Measurements from ENCODE around the gene CLDN1. TPM values are rescaled to one million over a fixed set of nuclear protein-coding genes. Genes with fewer than 3 reads are reported as not detected.

CLDN1 gene, protein sequence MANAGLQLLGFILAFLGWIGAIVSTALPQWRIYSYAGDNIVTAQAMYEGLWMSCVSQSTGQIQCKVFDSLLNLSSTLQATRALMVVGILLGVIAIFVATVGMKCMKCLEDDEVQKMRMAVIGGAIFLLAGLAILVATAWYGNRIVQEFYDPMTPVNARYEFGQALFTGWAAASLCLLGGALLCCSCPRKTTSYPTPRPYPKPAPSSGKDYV
- 1 to 10 TPM; 1.6 TPM for total RNA-seq

GRCh38 chr3:190321789-190322603 is at the start of gene CLDN1:
Gene CLDN1, minus strand, starts transcription at chr3:190322446. Its CDS starts 240 bp downstream, at chr3:190322206.
- ChIA-PET POLR2A (no interaction called here), CTCF (interaction anchor here (0.6 to 3.5 kb wide), 30 partner anchors 8 to 1147 kb away, joined by 3 to 16 read pairs (median 4); no protein-coding TSS in a partner anchor)
- peak within 1 kb of the TSS; percentile 71 for H3K4me3 Mint-ChIP-seq
- peak; percentile 66 for ATAC-seq
- H3K36me3 Mint-ChIP-seq (ENCODE audit: low read depth): no peaks in the 10 kb centered on the region
- no peaks in the 10 kb centered on the region for H3K9me3 Mint-ChIP-seq (ENCODE audit: low read depth)
- peak within 1 kb of the TSS; percentile 24 for H3K27ac Mint-ChIP-seq
- intact Hi-C loops (cut with DNase I, micrococcal nuclease): loop anchor here (1.0 to 5.0 kb wide), 4 partner anchors 97 to 730 kb away; no protein-coding TSS in a partner anchor
- peak; percentile 86 for DNase-seq
- peaks cover 41% of the 10 kb centered on the region for H3K4me1 Mint-ChIP-seq
- H3K27me3 Mint-ChIP-seq: peaks cover 48% of the 10 kb centered on the region

- H3K4me3 Mint-ChIP-seq: no peak overlapping the region
- no peaks in the 10 kb centered on the region for H3K36me3 Mint-ChIP-seq (ENCODE audit: low read depth)
- CTCF ChIA-PET: no interaction called here
Observed at GRCh38 chr3:190371152-190371551, 48.9 kb upstream of the CLDN1 start.

DNA sequence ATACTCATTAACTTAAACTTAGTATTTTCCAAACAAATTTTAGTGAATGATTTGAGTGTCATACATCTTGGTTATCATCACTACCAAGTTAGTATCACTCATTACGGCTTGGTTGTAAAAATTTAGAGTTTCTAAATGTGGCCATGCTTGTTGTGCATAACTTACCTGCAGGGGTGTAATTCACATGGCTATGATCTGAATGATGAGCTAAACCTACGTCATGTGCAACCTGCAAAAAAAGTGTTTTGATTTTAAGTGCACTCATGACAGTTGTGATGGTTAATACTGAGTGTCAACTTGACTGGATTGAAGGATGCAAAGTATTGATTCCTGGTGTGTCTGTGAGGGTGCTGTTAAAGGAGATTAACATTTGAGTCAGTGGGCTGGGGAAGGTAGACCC is 48.1 kb upstream of the CLDN1 start:
- Mint-ChIP-seq H3K27me3 (peaks cover 11% of the 10 kb centered on the region), H3K4me3 (no peak overlapping the region), H3K9me3 (ENCODE audit: low read depth) (no peaks in the 10 kb centered on the region), H3K27ac (no peak overlapping the region), H3K4me1 (no peaks in the 10 kb centered on the region), H3K36me3 (ENCODE audit: low read depth) (no peaks in the 10 kb centered on the region)
- intact Hi-C loops (cut with DNase I, micrococcal nuclease): no loop called here
- ChIA-PET POLR2A (no interaction called here), CTCF (interaction anchor here (0.7 kb wide), 1 partner anchor 13 kb away, joined by 3 read pairs; no protein-coding TSS in a partner anchor)
- no peak for ATAC-seq
- DNase-seq: no peak

More at GRCh38 chr3:190371152-190371551, 48.9 kb upstream of the CLDN1 start:
- intact Hi-C loops (cut with DNase I, micrococcal nuclease): no loop called here
- no peak for ATAC-seq
- no peaks in the 10 kb centered on the region for H3K9me3 Mint-ChIP-seq (ENCODE audit: low read depth)
- peaks cover 10% of the 10 kb centered on the region for H3K27me3 Mint-ChIP-seq
- POLR2A ChIA-PET: no interaction called here
- no peak for DNase-seq
- no peaks in the 10 kb centered on the region for H3K4me1 Mint-ChIP-seq
- no peak overlapping the region for H3K27ac Mint-ChIP-seq

- no peaks in the 10 kb centered on the region for H3K36me3 Mint-ChIP-seq (ENCODE audit: low read depth)
- ATAC-seq (no peak), DNase-seq (no peak)
- H3K27ac Mint-ChIP-seq: no peak overlapping the region
- H3K27me3 Mint-ChIP-seq: peaks cover 12% of the 10 kb centered on the region
- no peaks in the 10 kb centered on the region for H3K4me1 Mint-ChIP-seq
- POLR2A ChIA-PET: no interaction called here
- H3K9me3 Mint-ChIP-seq (ENCODE audit: low read depth): no peaks in the 10 kb centered on the region
- no peak overlapping the region for H3K4me3 Mint-ChIP-seq
- CTCF ChIA-PET: interaction anchor here (0.7 kb wide), 1 partner anchor 14 kb away, joined by 3 read pairs; no protein-coding TSS in a partner anchor
- intact Hi-C loops (cut with DNase I, micrococcal nuclease): no loop called here
Observed at GRCh38 chr3:190369668-190370295, 47.5 kb upstream of the CLDN1 start.

DNA sequence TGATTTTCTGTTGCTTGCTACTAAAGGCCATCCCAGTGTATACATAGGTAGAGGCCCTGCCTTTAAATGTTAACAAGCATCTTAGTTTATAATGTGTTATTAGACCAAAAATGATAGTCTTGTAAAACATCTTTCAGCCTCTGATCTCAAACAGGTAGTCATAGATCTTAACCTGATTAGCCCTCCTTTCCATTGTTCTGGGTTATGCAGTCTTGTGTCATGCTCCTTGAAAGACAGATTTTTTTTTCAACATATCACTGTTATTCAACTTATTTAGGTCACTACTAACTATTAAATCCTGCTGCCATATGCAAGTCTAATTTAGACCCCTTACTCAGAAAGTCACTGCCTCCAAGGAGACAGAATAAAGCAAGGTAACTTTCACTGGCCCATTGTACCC is 46.6 kb upstream of the CLDN1 start:
- Mint-ChIP-seq H3K27ac (no peak overlapping the region), H3K9me3 (ENCODE audit: low read depth) (no peaks in the 10 kb centered on the region), H3K4me3 (no peak overlapping the region), H3K4me1 (no peaks in the 10 kb centered on the region), H3K27me3 (peaks cover 9% of the 10 kb centered on the region), H3K36me3 (ENCODE audit: low read depth) (no peaks in the 10 kb centered on the region)
- CTCF ChIA-PET: no interaction called here
- no peak for DNase-seq
- POLR2A ChIA-PET: no interaction called here
- ATAC-seq: no peak
- intact Hi-C loops (cut with DNase I, micrococcal nuclease): no loop called here

GRCh38 chr3:190366133-190366532 is 43.9 kb upstream of the CLDN1 start:
- ChIA-PET POLR2A (no interaction called here), CTCF (interaction anchor here (1.4 kb wide), 1 partner anchor 24 kb away, joined by 3 read pairs; no protein-coding TSS in a partner anchor)
- H3K27ac Mint-ChIP-seq: no peak overlapping the region
- peaks cover 9% of the 10 kb centered on the region for H3K27me3 Mint-ChIP-seq
- no peaks in the 10 kb centered on the region for H3K4me1 Mint-ChIP-seq
- no peak for DNase-seq
- H3K4me3 Mint-ChIP-seq: no peak overlapping the region
- no peaks in the 10 kb centered on the region for H3K9me3 Mint-ChIP-seq (ENCODE audit: low read depth)
- H3K36me3 Mint-ChIP-seq (ENCODE audit: low read depth): no peaks in the 10 kb centered on the region
- ATAC-seq: no peak
- intact Hi-C loops (cut with DNase I, micrococcal nuclease): no loop called here

DNA sequence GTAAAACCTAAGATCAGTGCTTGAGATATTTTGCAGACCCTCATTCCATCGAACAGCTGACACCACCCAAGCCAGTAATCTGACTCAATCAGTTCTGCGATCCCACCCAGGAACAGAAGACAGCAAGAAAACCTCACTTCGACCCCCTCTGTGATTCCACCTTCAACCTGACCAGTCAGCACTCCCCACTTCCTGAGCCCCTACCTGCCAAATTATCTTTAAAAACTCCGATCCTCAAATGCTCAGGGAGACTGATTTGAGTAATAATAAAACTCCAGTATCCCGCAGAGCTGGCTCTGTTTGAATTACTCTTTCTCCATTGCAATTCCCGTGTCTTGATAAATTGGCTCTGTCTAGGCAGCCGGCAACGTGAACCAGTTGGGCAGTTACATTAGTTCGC is 40.0 kb upstream of the CLDN1 start:
- no peak overlapping the region for H3K27ac Mint-ChIP-seq
- intact Hi-C loops (cut with DNase I, micrococcal nuclease): no loop called here
- no peaks in the 10 kb centered on the region for H3K36me3 Mint-ChIP-seq (ENCODE audit: low read depth)
- ChIA-PET CTCF (interaction anchor here (1.0 kb wide), 1 partner anchor 137 kb away, joined by 3 read pairs; no protein-coding TSS in a partner anchor), POLR2A (no interaction called here)
- ATAC-seq (no peak), DNase-seq (no peak)
- no peaks in the 10 kb centered on the region for H3K4me1 Mint-ChIP-seq
- H3K9me3 Mint-ChIP-seq (ENCODE audit: low read depth): no peaks in the 10 kb centered on the region
- H3K27me3 Mint-ChIP-seq: peaks cover 15% of the 10 kb centered on the region
- no peak overlapping the region for H3K4me3 Mint-ChIP-seq

DNA sequence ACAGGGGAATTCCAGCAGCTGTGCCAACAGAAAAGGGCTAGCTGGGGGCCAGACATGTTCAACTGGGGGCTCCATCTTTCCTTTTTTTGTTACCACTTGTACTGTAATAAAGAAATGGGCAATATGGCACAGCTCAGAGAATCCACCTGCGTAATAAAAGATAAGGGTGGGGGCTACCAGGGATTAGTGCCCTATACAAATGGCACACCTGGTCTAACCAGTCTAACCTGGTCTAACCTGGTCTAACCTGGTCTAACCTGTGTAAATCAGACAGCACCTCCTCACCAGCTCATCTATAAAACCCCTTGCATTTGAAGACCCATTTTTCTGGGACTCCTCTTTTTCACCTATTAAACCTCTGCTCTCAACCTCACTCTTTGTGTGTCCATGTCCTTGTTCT is 39.5 kb upstream of the CLDN1 start:
- H3K36me3 Mint-ChIP-seq (ENCODE audit: low read depth): no peaks in the 10 kb centered on the region
- H3K27me3 Mint-ChIP-seq: peaks cover 15% of the 10 kb centered on the region
- ChIA-PET CTCF (interaction anchor here (0.6 to 1.0 kb wide), 3 partner anchors 9 to 538 kb away, joined by 3 to 4 read pairs (median 3); no protein-coding TSS in a partner anchor), POLR2A (no interaction called here)
- ATAC-seq (no peak), DNase-seq (no peak)
- H3K27ac Mint-ChIP-seq: no peak overlapping the region
- H3K4me3 Mint-ChIP-seq: no peak overlapping the region
- intact Hi-C loops (cut with DNase I, micrococcal nuclease): no loop called here
- H3K4me1 Mint-ChIP-seq: no peaks in the 10 kb centered on the region
- H3K9me3 Mint-ChIP-seq (ENCODE audit: low read depth): no peaks in the 10 kb centered on the region

DNA sequence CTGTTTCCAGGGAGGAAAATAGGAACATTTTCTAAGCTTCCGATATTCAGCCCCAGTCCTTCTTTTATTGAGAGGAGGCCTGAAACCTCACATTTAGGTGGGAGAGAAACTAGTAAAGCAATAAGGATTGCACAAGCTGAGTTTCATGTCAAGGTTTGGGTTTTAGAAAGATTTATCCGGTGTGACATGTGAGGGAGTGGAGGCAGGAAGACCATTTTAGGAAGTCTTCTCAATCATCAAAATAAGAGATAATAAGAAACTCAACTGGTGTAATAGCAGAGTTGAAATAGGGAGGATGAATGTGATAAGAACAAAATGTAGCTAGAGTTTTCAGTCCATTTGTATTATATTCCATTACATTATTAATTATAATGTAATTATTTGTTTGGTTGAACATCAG is 38.0 kb upstream of the CLDN1 start:
- POLR2A ChIA-PET: no interaction called here
- Mint-ChIP-seq H3K9me3 (ENCODE audit: low read depth) (no peaks in the 10 kb centered on the region), H3K36me3 (ENCODE audit: low read depth) (no peaks in the 10 kb centered on the region), H3K27me3 (peaks cover 10% of the 10 kb centered on the region), H3K4me1 (no peaks in the 10 kb centered on the region), H3K27ac (no peak overlapping the region), H3K4me3 (no peak overlapping the region)
- CTCF ChIA-PET: interaction anchor here (1.0 kb wide), 2 partner anchors 16 to 38 kb away, joined by 3 to 5 read pairs; partner anchors contain the start of gene CLDN1
- intact Hi-C loops (cut with DNase I, micrococcal nuclease): no loop called here
- DNase-seq (no peak), ATAC-seq (no peak)

DNA sequence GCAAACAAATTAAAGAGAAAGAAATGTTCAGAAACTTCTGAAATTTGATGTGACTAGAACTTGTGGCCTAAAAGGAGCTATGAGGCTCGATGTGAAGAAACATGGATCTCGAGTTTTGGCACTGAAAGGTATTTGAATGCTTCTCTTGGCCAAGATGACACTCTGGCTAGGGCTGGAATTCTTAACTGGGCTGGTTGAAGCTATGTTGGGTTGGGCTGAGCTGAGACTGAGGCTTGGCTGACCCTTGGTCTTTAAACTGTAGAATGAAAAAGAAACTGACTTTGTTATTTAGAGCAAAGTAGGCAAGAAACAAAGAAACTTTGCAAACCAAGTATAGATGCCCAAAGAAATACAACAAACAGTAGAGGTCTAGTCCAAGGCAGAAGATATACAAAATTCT is 37.6 kb upstream of the CLDN1 start:
- Mint-ChIP-seq H3K36me3 (ENCODE audit: low read depth) (no peaks in the 10 kb centered on the region), H3K4me3 (no peak overlapping the region), H3K9me3 (ENCODE audit: low read depth) (no peaks in the 10 kb centered on the region), H3K4me1 (no peaks in the 10 kb centered on the region), H3K27ac (no peak overlapping the region), H3K27me3 (peaks cover 10% of the 10 kb centered on the region)
- ChIA-PET CTCF (interaction anchor here (1.0 kb wide), 2 partner anchors 15 to 37 kb away, joined by 3 to 5 read pairs; partner anchors contain the start of gene CLDN1), POLR2A (no interaction called here)
- no peak for ATAC-seq
- no peak for DNase-seq
- intact Hi-C loops (cut with DNase I, micrococcal nuclease): no loop called here

DNA sequence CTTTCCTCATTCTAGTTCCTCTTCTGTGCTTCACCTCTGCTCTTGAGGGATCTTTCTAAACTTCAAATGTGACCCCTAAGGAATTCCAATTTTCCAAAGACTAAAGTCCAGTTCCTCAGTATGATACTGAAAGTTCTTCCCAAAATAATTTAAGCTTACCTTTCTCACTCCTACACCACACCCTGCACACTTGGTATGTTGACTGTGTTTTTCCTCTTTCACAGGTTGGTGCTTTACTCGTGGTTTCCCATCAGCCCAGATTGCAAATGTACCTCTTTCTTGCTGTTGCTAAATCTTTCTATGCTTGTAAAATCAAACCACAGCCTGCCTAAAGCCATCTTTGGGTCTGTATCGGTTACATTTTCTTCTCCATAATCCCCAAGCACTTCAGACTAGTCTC is 35.2 kb upstream of the CLDN1 start:
- Mint-ChIP-seq H3K4me3 (no peak overlapping the region), H3K4me1 (no peaks in the 10 kb centered on the region), H3K9me3 (ENCODE audit: low read depth) (no peaks in the 10 kb centered on the region), H3K36me3 (ENCODE audit: low read depth) (no peaks in the 10 kb centered on the region), H3K27ac (no peak overlapping the region), H3K27me3 (peaks cover 12% of the 10 kb centered on the region)
- no peak for DNase-seq
- ATAC-seq: no peak
- ChIA-PET POLR2A (no interaction called here), CTCF (no interaction called here)
- intact Hi-C loops (cut with DNase I, micrococcal nuclease): no loop called here

Measured in activated CD4-positive, alpha-beta T cell treated with anti-CD3 and anti-CD28 coated beads for 36 hours (primary cell).